Measurements from ENCODE around the gene PXN.
A peak's percentile ranks its signal among the peaks of the same experiment; 100 is the strongest.

Gene PXN

DNA sequence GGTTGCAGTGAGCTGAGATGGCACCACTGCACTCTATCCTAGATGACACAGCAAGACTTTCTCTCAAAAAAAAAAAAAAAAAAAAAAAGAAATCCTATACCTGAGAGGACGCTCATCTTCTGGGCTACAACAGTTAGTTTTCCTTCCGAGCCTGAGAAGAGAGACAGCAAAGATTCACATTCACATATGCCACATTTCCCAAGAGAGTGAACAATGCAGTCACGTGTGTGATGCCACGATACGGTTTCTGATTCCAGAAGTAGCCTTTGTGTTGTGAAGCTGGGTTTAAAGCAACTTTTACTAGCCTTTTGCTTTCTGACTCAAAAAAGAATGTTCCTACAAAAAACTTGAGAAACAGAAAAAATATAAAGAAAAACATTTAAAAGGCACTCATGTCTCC, 90.5 kb downstream of the PXN start:
- H3K4me3 ChIP-seq (ENCODE audit: low read depth, low read length), result no peak overlapping the region
- TF ChIP-seq, protein P1, sequence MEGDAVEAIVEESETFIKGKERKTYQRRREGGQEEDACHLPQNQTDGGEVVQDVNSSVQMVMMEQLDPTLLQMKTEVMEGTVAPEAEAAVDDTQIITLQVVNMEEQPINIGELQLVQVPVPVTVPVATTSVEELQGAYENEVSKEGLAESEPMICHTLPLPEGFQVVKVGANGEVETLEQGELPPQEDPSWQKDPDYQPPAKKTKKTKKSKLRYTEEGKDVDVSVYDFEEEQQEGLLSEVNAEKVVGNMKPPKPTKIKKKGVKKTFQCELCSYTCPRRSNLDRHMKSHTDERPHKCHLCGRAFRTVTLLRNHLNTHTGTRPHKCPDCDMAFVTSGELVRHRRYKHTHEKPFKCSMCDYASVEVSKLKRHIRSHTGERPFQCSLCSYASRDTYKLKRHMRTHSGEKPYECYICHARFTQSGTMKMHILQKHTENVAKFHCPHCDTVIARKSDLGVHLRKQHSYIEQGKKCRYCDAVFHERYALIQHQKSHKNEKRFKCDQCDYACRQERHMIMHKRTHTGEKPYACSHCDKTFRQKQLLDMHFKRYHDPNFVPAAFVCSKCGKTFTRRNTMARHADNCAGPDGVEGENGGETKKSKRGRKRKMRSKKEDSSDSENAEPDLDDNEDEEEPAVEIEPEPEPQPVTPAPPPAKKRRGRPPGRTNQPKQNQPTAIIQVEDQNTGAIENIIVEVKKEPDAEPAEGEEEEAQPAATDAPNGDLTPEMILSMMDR (IDR thresholded peaks at IDR 0.05; ENCODE audit: insufficient read depth, low read depth, low read length, missing control alignments), result no peak
- DNase-seq (ENCODE audit: low read depth), result peak; percentile 21

DNA sequence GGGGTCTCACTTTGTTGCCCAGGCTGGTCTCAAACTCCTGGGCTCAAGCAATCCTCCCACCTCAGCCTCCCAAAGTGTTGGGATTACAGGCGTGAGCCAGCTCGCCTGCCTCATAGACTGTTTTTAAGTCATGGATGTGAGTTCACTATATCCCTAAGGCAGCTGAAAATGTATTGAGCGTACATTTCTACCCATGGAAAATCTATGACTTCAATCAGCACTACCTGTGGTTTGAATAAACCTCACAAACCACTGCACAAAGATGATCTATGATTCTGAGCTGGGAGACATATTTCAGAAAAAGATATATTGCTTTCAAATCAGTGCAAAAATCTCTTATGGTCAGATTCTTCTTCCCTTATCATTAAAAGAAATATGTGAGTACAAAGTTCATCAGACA, 93.5 kb downstream of the PXN start:
- H3K4me3 ChIP-seq (ENCODE audit: low read depth, low read length), result no peak overlapping the region
- TF ChIP-seq, protein P1 (IDR thresholded peaks at IDR 0.05; ENCODE audit: insufficient read depth, low read depth, low read length, missing control alignments), result no peak
- DNase-seq (ENCODE audit: low read depth), result no peak

DNA sequence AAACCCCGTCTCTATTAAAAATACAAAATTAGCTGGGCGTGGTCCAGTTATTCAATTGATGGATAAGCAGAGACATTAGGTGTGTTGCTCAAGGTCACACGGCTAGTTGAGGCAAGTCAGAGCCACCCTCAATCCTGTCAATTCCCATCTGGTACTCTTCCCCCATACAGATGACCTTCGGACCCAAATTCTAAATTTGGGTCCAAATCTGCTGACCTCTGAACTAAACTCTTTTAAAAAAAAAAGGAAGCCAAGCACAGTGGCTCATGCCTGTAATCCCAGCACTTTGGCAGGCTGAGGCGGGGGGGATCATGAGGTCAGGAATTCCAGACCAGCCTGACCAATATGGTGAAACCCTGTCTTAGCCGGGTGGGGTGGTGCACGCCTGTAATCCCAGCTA, 94.9 kb downstream of the PXN start:
- TF ChIP-seq, protein P1 (IDR thresholded peaks at IDR 0.05; ENCODE audit: insufficient read depth, low read depth, low read length, missing control alignments), result no peak
- H3K4me3 ChIP-seq (ENCODE audit: low read depth, low read length), result no peak overlapping the region
- no peak for DNase-seq (ENCODE audit: low read depth)

DNA sequence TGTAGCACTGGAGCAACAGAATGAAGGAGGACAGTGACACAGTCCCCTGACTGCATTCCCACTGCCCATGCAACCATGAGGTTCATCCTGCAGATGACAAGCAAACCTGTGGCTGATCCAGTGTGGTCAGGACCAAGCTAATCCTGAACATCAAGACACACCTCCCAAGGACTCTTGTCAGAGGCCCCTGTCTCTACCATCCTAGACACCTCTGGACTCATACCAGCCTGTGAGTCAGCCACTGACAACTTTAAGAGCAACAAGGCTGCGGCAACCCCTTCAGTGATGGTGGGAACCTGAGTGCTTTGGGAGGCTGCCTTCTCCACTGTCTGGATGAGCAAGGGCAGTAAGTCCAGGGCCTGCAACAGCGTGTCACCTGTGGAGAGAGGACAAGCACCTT, 95.6 kb downstream of the PXN start:
- TF ChIP-seq, protein P1 (IDR thresholded peaks at IDR 0.05; ENCODE audit: insufficient read depth, low read depth, low read length, missing control alignments), result no peak
- no peak for DNase-seq (ENCODE audit: low read depth)
- H3K4me3 ChIP-seq (ENCODE audit: low read depth, low read length), result no peak overlapping the region

DNA sequence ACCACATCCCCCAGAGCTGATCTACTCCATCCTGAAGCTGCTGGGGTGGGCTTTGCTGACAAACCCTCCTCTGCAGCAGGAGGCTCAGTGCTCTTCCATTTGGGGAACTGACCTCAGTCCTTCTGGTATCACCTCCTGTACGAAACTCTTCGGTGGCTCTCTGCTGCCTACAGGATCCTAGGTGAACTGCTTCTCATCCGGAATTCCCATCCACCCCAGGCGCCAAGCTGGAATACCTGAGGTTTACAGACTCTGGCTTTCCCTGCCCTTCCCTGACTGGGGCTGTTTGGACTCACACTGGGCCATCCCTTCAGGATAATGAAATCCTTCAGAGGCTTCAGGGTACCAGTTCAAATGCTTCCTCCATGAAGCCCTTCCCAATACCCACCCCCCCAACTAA, 97.2 kb downstream of the PXN start:
- DNase-seq (ENCODE audit: low read depth), result no peak
- TF ChIP-seq, protein P1 (IDR thresholded peaks at IDR 0.05; ENCODE audit: insufficient read depth, low read depth, low read length, missing control alignments), result no peak
- H3K4me3 ChIP-seq (ENCODE audit: low read depth, low read length), result no peak overlapping the region

DNA sequence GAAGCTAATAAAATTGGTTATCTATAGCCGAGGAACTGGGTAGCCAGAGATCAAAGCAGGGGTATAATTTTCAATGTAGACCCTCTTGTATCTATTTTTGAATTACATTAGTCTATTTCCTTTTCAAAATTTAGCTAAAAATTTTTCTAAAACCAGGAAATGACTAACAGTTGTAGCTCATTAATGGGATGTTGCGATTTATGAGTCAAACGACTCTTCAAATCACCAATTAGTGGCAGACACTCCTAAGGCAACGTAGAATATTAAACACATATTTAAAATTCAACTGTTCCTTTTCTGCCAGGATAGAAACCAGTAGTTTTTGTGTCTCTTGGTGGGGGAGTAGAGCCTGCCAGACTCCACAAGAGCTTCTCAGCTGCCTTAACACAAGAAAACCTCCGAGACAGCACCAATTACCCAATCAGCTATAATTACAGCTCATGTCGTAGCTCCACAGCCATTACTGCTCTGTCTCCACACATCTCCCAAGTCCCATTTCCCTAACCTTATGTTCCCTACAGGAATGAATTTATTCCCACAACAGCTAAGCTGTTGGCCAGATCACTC, 97.9 kb downstream of the PXN start:
- no peak overlapping the region for H3K4me3 ChIP-seq (ENCODE audit: low read depth, low read length)
- TF ChIP-seq, protein P1 (IDR thresholded peaks at IDR 0.05; ENCODE audit: insufficient read depth, low read depth, low read length, missing control alignments), result no peak
- no peak for DNase-seq (ENCODE audit: low read depth)

DNA sequence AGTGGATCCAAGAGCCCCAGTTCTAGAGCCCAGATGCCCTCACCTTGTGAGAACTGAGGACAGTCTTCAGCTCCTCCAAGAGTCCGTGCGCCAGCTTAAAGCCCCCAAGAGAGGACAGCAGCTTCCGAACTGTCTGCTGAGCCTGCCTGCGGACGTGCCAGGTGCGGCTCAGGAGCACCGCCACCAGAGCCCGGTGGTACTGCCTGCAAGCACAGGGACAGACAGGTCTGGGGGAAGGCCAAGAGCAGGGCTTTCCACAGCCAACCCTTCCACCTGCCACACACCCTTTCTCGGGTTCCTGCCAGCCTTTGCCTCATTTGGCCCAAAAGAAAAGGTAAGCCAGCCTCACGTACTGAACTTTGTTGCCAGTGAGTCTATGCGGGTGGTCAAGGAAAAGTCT, 101.2 kb downstream of the PXN start:
- DNase-seq (ENCODE audit: low read depth), result no peak
- TF ChIP-seq, protein P1 (IDR thresholded peaks at IDR 0.05; ENCODE audit: insufficient read depth, low read depth, low read length, missing control alignments), result no peak
- H3K4me3 ChIP-seq (ENCODE audit: low read depth, low read length), result no peak overlapping the region

All from GM12865 (cell line).